22Rv1 (cell line): ENCODE data around the gene DMD.
"Not testable (repeated sequence)": the region's sequence is repeated elsewhere in the genome, so short reads cannot be mapped to it uniquely, and the experiment has no call there.

Source experiments
- H3K27ac ChIP-seq: fragments of 450-650 bp; 2 replicates; pipeline ENCODE4 v1.5.1; 2017
- CTCF ChIP-seq: fragments of 450-650 bp; IDR thresholded peaks from 2 replicates; pipeline ENCODE4 v1.5.1; 2017; ENCODE audit warnings: mild to moderate bottlenecking
- ZFX ChIP-seq: fragments of 450-650 bp; IDR thresholded peaks from 2 replicates; pipeline ENCODE4 v1.6.1; 2017; ENCODE audit warnings: antibody characterized with exemption, borderline replicate concordance

Gene DMD

GRCh38 chrX:33087411-33087810 lies 123.9 kb downstream of the DMD start:
- TF ChIP-seq ZFX, result no peak
- H3K27ac ChIP-seq, result no peak overlapping the region

- TF ChIP-seq ZFX (no peak), CTCF (no peak)
- no peak overlapping the region for H3K27ac ChIP-seq
These were observed 124.5 kb downstream of the DMD start for GRCh38 chrX:33086886-33087285.

- H3K27ac ChIP-seq, result no peak overlapping the region
- TF ChIP-seq ZFX (no peak), CTCF (no peak)
These were observed 129.0 kb downstream of the DMD start for GRCh38 chrX:33082371-33082770.

- TF ChIP-seq CTCF (no peak), ZFX (no peak)
- H3K27ac ChIP-seq, result no peak overlapping the region
These were observed 133.1 kb downstream of the DMD start for GRCh38 chrX:33078273-33078672.

GRCh38 chrX:33073660-33074059 lies 137.7 kb downstream of the DMD start:
- not testable (repeated sequence) for H3K27ac ChIP-seq

GRCh38 chrX:33065415-33065814 lies 145.9 kb downstream of the DMD start:
- H3K27ac ChIP-seq, result no peak overlapping the region
- no peak for TF ChIP-seq CTCF
- no peak for TF ChIP-seq ZFX

- TF ChIP-seq CTCF, result no peak
- TF ChIP-seq ZFX, result no peak
- H3K27ac ChIP-seq, result no peak overlapping the region
These were observed 149.3 kb downstream of the DMD start for GRCh38 chrX:33062041-33062440.

- H3K27ac ChIP-seq, result no peak overlapping the region
These were observed 158.3 kb downstream of the DMD start for GRCh38 chrX:33053001-33053400.

More at GRCh38 chrX:33053001-33053400, 158.3 kb downstream of the DMD start:
- no peak for TF ChIP-seq CTCF
- no peak for TF ChIP-seq ZFX
